ENCODE measurements around the gene ARSB. TPM values are rescaled to one million over a fixed set of nuclear protein-coding genes. Genes with fewer than 3 reads are reported as not detected.

ARSB gene
- total and polyA plus RNA-seq, 2 donors (not counting 1 experiment from before 2014, with no cell fraction given) = 4.6 to 9.8 TPM

- H3K9ac ChIP-seq (ENCODE audit: low read length) = no peak overlapping the region
- no peaks in the 10 kb centered on the region for H3K4me1 ChIP-seq (ENCODE audit: control insufficient read depth in 2 of 2, insufficient read depth in 2 of 2, low read length in 2 of 2)
- no peaks in the 10 kb centered on the region for H3K36me3 ChIP-seq (replicated peaks in 1 of 2; ENCODE audit: control extremely low read depth in 1 of 2, control insufficient read depth in 1 of 2, extremely low read depth in 1 of 2, insufficient read depth in 2 of 2, low read length in 1 of 2)
- Mint-ChIP-seq H3K27ac (no peak overlapping the region), H3K4me1 (peaks cover 9% of the 10 kb centered on the region), H3K4me3 (no peak overlapping the region), H3K27me3 (no peaks in the 10 kb centered on the region), H3K9me3 (ENCODE audit: insufficient read depth) (no peaks in the 10 kb centered on the region)
- H3K27me3 ChIP-seq (replicated peaks in 1 of 4; ENCODE audit: control extremely low read depth in 1 of 4, control insufficient read depth in 3 of 4, insufficient read depth in 4 of 4, low read length in 3 of 4) = no peaks in the 10 kb centered on the region
- no peak overlapping the region for H3K27ac ChIP-seq (ENCODE audit: low read length in 2 of 2)
- H3K4me2 ChIP-seq (replicated peaks; ENCODE audit: low read depth, low read length, poor library complexity, severe bottlenecking) = no peak overlapping the region
- no peak for DNase-seq
- H4K20me1 ChIP-seq (ENCODE audit: control insufficient read depth, insufficient read depth, low read length, poor library complexity, severe bottlenecking) = no peaks in the 10 kb centered on the region
- no peak overlapping the region for H2AFZ ChIP-seq (ENCODE audit: insufficient read depth, low read depth, low read length, poor library complexity, severe bottlenecking)
- H3K4me3 ChIP-seq (ENCODE audit: control extremely low read depth in 1 of 5, extremely low read depth in 1 of 5, insufficient read depth in 1 of 5, low read depth in 2 of 5, low read length in 4 of 5) = no peak overlapping the region
- WGBS (ENCODE audit: insufficient coverage) = 94% methylated on average over 2 of the region's 6 CpGs
- intact Hi-C loops (cut with micrococcal nuclease) = no loop called here
- CTCF ChIA-PET = interaction anchor here (0.9 kb wide), 1 partner anchor 50 kb away, joined by 3 read pairs; no protein-coding TSS in a partner anchor
- H3K79me2 ChIP-seq (ENCODE audit: control insufficient read depth, insufficient read depth, low read length) = no peaks in the 10 kb centered on the region
- TF ChIP-seq EZH2 (IDR thresholded peaks at IDR 0.05; ENCODE audit: borderline replicate concordance, insufficient read depth, low read depth, low read length, poor library complexity, severe bottlenecking) (no peak), CTCF (IDR thresholded peaks at IDR 0.05) (no peak)
- ATAC-seq (ENCODE audit: low read depth) = no peak
- H3K9me3 ChIP-seq (ENCODE audit: control extremely low read depth in 1 of 3, control insufficient read depth in 2 of 3, insufficient read depth in 1 of 3, low read length in 2 of 3) = no peaks in the 10 kb centered on the region
- POLR2A ChIA-PET = no interaction called here
Observed at GRCh38 chr5:78810098-78810920, 174.8 kb downstream of the ARSB start.

GRCh38 chr5:78809444-78809843, 175.7 kb downstream of the ARSB start:
- Histone ChIP-seq H3K4me3 (ENCODE audit: control extremely low read depth in 1 of 5, extremely low read depth in 1 of 5, insufficient read depth in 1 of 5, low read depth in 2 of 5, low read length in 4 of 5) (no peak overlapping the region), H3K27ac (ENCODE audit: low read length in 2 of 2) (no peak overlapping the region), H3K9ac (ENCODE audit: low read length) (no peak overlapping the region), H3K27me3 (replicated peaks in 1 of 4; ENCODE audit: control extremely low read depth in 1 of 4, control insufficient read depth in 3 of 4, insufficient read depth in 4 of 4, low read length in 3 of 4) (no peaks in the 10 kb centered on the region), H3K79me2 (ENCODE audit: control insufficient read depth, insufficient read depth, low read length) (no peaks in the 10 kb centered on the region), H4K20me1 (ENCODE audit: control insufficient read depth, insufficient read depth, low read length, poor library complexity, severe bottlenecking) (no peaks in the 10 kb centered on the region), H3K4me1 (ENCODE audit: control insufficient read depth in 2 of 2, insufficient read depth in 2 of 2, low read length in 2 of 2) (no peaks in the 10 kb centered on the region), H3K4me2 (replicated peaks; ENCODE audit: low read depth, low read length, poor library complexity, severe bottlenecking) (no peak overlapping the region), H2AFZ (ENCODE audit: insufficient read depth, low read depth, low read length, poor library complexity, severe bottlenecking) (no peak overlapping the region), H3K9me3 (ENCODE audit: control extremely low read depth in 1 of 3, control insufficient read depth in 2 of 3, insufficient read depth in 1 of 3, low read length in 2 of 3) (no peaks in the 10 kb centered on the region), H3K36me3 (replicated peaks in 1 of 2; ENCODE audit: control extremely low read depth in 1 of 2, control insufficient read depth in 1 of 2, extremely low read depth in 1 of 2, insufficient read depth in 2 of 2, low read length in 1 of 2) (no peaks in the 10 kb centered on the region)
- ATAC-seq (ENCODE audit: low read depth) (no peak), DNase-seq (no peak)
- Mint-ChIP-seq H3K9me3 (ENCODE audit: insufficient read depth) (no peaks in the 10 kb centered on the region), H3K4me1 (peaks cover 11% of the 10 kb centered on the region), H3K27me3 (no peaks in the 10 kb centered on the region), H3K4me3 (no peak overlapping the region), H3K27ac (no peak overlapping the region)
- CTCF ChIA-PET = interaction anchor here (0.9 kb wide), 1 partner anchor 49 kb away, joined by 3 read pairs; no protein-coding TSS in a partner anchor
- intact Hi-C loops (cut with micrococcal nuclease) = no loop called here
- TF ChIP-seq CTCF (IDR thresholded peaks at IDR 0.05) (no peak), EZH2 (IDR thresholded peaks at IDR 0.05; ENCODE audit: borderline replicate concordance, insufficient read depth, low read depth, low read length, poor library complexity, severe bottlenecking) (no peak)
- POLR2A ChIA-PET = no interaction called here
- WGBS (ENCODE audit: insufficient coverage) = 97% methylated on average over 10 of the region's 11 CpGs
